ENCODE results near the gene SYNDIG1.

Gene SYNDIG1

GRCh38 chr20:24683676-24684075 lies 214.2 kb downstream of the SYNDIG1 start:
- DNase-seq (ENCODE audit: low spot score in 2 of 2) = no peak
- Histone ChIP-seq H3K27me3 (ENCODE audit: low read depth) (no peaks in the 10 kb centered on the region), H3K4me3 (no peak overlapping the region), H3K4me1 (no peaks in the 10 kb centered on the region), H3K36me3 (replicated peaks) (no peaks in the 10 kb centered on the region), H3K9me3 (no peaks in the 10 kb centered on the region)
- in situ Hi-C loops (cut with MboI; ENCODE audit: low sequenced_read_pairs) = no loop called here

GRCh38 chr20:24684421-24684871 lies 215.0 kb downstream of the SYNDIG1 start:
- no peak for DNase-seq (ENCODE audit: low spot score in 2 of 2)
- Histone ChIP-seq H3K4me3 (no peak overlapping the region), H3K9me3 (no peaks in the 10 kb centered on the region), H3K27me3 (ENCODE audit: low read depth) (no peaks in the 10 kb centered on the region), H3K36me3 (replicated peaks) (no peaks in the 10 kb centered on the region), H3K4me1 (no peaks in the 10 kb centered on the region)
- in situ Hi-C loops (cut with MboI; ENCODE audit: low sequenced_read_pairs) = no loop called here

GRCh38 chr20:24684956-24685691 lies 215.7 kb downstream of the SYNDIG1 start:
- in situ Hi-C loops (cut with MboI; ENCODE audit: low sequenced_read_pairs) = no loop called here
- no peak overlapping the region for H3K4me3 ChIP-seq
- H3K4me1 ChIP-seq = no peaks in the 10 kb centered on the region
- no peaks in the 10 kb centered on the region for H3K27me3 ChIP-seq (ENCODE audit: low read depth)
- no peaks in the 10 kb centered on the region for H3K9me3 ChIP-seq
- H3K36me3 ChIP-seq (replicated peaks) = no peaks in the 10 kb centered on the region
- DNase-seq (ENCODE audit: low spot score in 2 of 2) = no peak

- in situ Hi-C loops (cut with MboI; ENCODE audit: low sequenced_read_pairs) = no loop called here
These were observed 216.3 kb downstream of the SYNDIG1 start for GRCh38 chr20:24685736-24686135.

GRCh38 chr20:24686156-24686555 lies 216.7 kb downstream of the SYNDIG1 start:
- DNase-seq (ENCODE audit: low spot score in 2 of 2) = no peak
- no peak overlapping the region for H3K4me3 ChIP-seq
- in situ Hi-C loops (cut with MboI; ENCODE audit: low sequenced_read_pairs) = no loop called here

More at GRCh38 chr20:24685736-24686135, 216.3 kb downstream of the SYNDIG1 start:
- Histone ChIP-seq H3K27me3 (ENCODE audit: low read depth) (no peaks in the 10 kb centered on the region), H3K4me1 (no peaks in the 10 kb centered on the region), H3K4me3 (no peak overlapping the region), H3K9me3 (no peaks in the 10 kb centered on the region), H3K36me3 (replicated peaks) (no peaks in the 10 kb centered on the region)
- no peak for DNase-seq (ENCODE audit: low spot score in 2 of 2)

GRCh38 chr20:24690408-24690807 lies 221.0 kb downstream of the SYNDIG1 start:
- no peaks in the 10 kb centered on the region for H3K9me3 ChIP-seq
- no peaks in the 10 kb centered on the region for H3K36me3 ChIP-seq (replicated peaks)
- in situ Hi-C loops (cut with MboI; ENCODE audit: low sequenced_read_pairs) = no loop called here
- H3K27me3 ChIP-seq (ENCODE audit: low read depth) = no peaks in the 10 kb centered on the region
- DNase-seq (ENCODE audit: low spot score in 2 of 2) = no peak
- H3K4me1 ChIP-seq = no peaks in the 10 kb centered on the region
- H3K4me3 ChIP-seq = no peak overlapping the region

More at GRCh38 chr20:24686156-24686555, 216.7 kb downstream of the SYNDIG1 start:
- Histone ChIP-seq H3K4me1 (no peaks in the 10 kb centered on the region), H3K36me3 (replicated peaks) (no peaks in the 10 kb centered on the region), H3K27me3 (ENCODE audit: low read depth) (no peaks in the 10 kb centered on the region), H3K9me3 (no peaks in the 10 kb centered on the region)

- no peaks in the 10 kb centered on the region for H3K4me1 ChIP-seq
- DNase-seq (ENCODE audit: low spot score in 2 of 2) = no peak
- H3K4me3 ChIP-seq = no peak overlapping the region
- no peaks in the 10 kb centered on the region for H3K9me3 ChIP-seq
- H3K36me3 ChIP-seq (replicated peaks) = no peaks in the 10 kb centered on the region
- in situ Hi-C loops (cut with MboI; ENCODE audit: low sequenced_read_pairs) = no loop called here
- no peaks in the 10 kb centered on the region for H3K27me3 ChIP-seq (ENCODE audit: low read depth)
These were observed 222.5 kb downstream of the SYNDIG1 start for GRCh38 chr20:24691901-24692351.

- DNase-seq (ENCODE audit: low spot score in 2 of 2) = no peak
- Histone ChIP-seq H3K9me3 (no peaks in the 10 kb centered on the region), H3K4me1 (no peaks in the 10 kb centered on the region), H3K4me3 (no peak overlapping the region), H3K36me3 (replicated peaks) (no peaks in the 10 kb centered on the region), H3K27me3 (ENCODE audit: low read depth) (no peaks in the 10 kb centered on the region)
- in situ Hi-C loops (cut with MboI; ENCODE audit: low sequenced_read_pairs) = no loop called here
These were observed 223.2 kb downstream of the SYNDIG1 start for GRCh38 chr20:24692446-24693200.

GRCh38 chr20:24693466-24694156 lies 224.2 kb downstream of the SYNDIG1 start:
- in situ Hi-C loops (cut with MboI; ENCODE audit: low sequenced_read_pairs) = no loop called here
- H3K4me3 ChIP-seq = no peak overlapping the region
- H3K4me1 ChIP-seq = no peaks in the 10 kb centered on the region
- DNase-seq (ENCODE audit: low spot score in 2 of 2) = no peak
- H3K9me3 ChIP-seq = no peaks in the 10 kb centered on the region
- H3K36me3 ChIP-seq (replicated peaks) = no peaks in the 10 kb centered on the region
- H3K27me3 ChIP-seq (ENCODE audit: low read depth) = no peaks in the 10 kb centered on the region

- no peak for DNase-seq (ENCODE audit: low spot score in 2 of 2)
- Histone ChIP-seq H3K4me3 (no peak overlapping the region), H3K9me3 (no peaks in the 10 kb centered on the region), H3K27me3 (ENCODE audit: low read depth) (no peaks in the 10 kb centered on the region), H3K4me1 (no peaks in the 10 kb centered on the region), H3K36me3 (replicated peaks) (no peaks in the 10 kb centered on the region)
- in situ Hi-C loops (cut with MboI; ENCODE audit: low sequenced_read_pairs) = no loop called here
These were observed 224.8 kb downstream of the SYNDIG1 start for GRCh38 chr20:24694157-24694726.

- DNase-seq (ENCODE audit: low spot score in 2 of 2) = no peak
- no peaks in the 10 kb centered on the region for H3K9me3 ChIP-seq
These were observed 225.5 kb downstream of the SYNDIG1 start for GRCh38 chr20:24694727-24695528.

GRCh38 chr20:24695529-24696225 lies 226.2 kb downstream of the SYNDIG1 start:
- H3K4me1 ChIP-seq = no peaks in the 10 kb centered on the region
- H3K36me3 ChIP-seq (replicated peaks) = no peaks in the 10 kb centered on the region
- in situ Hi-C loops (cut with MboI; ENCODE audit: low sequenced_read_pairs) = no loop called here
- no peaks in the 10 kb centered on the region for H3K9me3 ChIP-seq
- H3K4me3 ChIP-seq = no peak overlapping the region
- no peaks in the 10 kb centered on the region for H3K27me3 ChIP-seq (ENCODE audit: low read depth)
- DNase-seq (ENCODE audit: low spot score in 2 of 2) = no peak

More at GRCh38 chr20:24694727-24695528, 225.5 kb downstream of the SYNDIG1 start:
- no peaks in the 10 kb centered on the region for H3K27me3 ChIP-seq (ENCODE audit: low read depth)
- H3K4me1 ChIP-seq = no peaks in the 10 kb centered on the region
- in situ Hi-C loops (cut with MboI; ENCODE audit: low sequenced_read_pairs) = no loop called here
- no peak overlapping the region for H3K4me3 ChIP-seq
- H3K36me3 ChIP-seq (replicated peaks) = no peaks in the 10 kb centered on the region
